Breast epithelium (tissue), 3 donors: ENCODE data around the gene AHCYL2.

Experiments
- CTCF ChIP-seq, 3 donors: fragments of 450-650 bp; IDR thresholded peaks; one replicate each; pipeline ENCODE4 v1.5.1; 2016 to 2017; ENCODE audit warnings: antibody characterized with exemption in 3 of 3, mild to moderate bottlenecking in 3 of 3, moderate library complexity in 3 of 3
- POLR2A ChIP-seq: fragments of 450-650 bp; IDR thresholded peaks from one replicate; pipeline ENCODE4 v1.6.1; 2016; ENCODE audit warnings: antibody characterized with exemption, mild to moderate bottlenecking, moderate library complexity
- POLR2AphosphoS5 ChIP-seq, 3 donors: sonication (generic); formaldehyde crosslinking; IDR thresholded peaks; one replicate each; pipeline ENCODE4 v1.6.1; 2017; ENCODE audit warnings: antibody characterized with exemption in 3 of 3

DNA sequence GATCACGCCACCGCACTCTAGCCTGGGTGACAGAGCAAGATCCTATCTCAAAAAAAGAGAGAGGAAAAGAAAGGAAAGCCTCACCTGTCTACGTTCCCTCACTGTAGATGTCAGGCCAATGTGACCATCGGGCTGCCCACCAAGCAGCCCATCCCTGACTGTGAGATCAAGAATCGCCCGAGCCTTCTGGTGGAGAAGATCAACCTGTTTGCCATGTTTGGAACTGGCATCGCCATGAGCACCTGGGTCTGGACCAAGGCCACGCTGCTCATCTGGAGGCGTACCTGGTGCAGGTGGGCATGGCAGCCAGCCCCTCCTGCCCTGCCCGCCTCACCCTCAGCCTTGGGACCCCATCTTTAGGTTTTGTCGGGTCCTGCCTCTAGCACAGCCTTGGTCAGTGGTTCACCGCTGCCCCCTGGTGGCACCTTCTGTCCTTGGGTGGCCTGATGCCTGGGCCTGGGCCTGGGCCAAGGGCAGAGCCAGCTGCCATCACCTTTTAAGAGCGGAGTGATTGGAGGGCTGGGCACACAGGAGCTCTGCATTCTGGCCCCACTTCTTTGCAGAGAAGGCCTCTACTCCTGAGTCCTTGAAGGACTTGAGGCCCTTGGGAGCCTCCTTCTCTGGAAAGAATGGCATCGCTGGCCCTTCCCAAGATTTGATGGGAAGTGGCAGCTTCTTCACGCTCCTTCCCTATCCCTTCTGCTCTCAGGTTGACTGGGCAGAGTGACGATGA, 14.4 kb upstream of the AHCYL2 start:
- TF ChIP-seq CTCF (IDR thresholded peaks at IDR 0.05) (peak; percentile 38 to 82 (median 77)), POLR2A (no peak), POLR2AphosphoS5 (IDR thresholded peaks at IDR 0.05) (no peak)
